IMR-90 (cell line): ENCODE results near the gene MAGI1. TPM values are rescaled to one million over a fixed set of nuclear protein-coding genes. Genes with fewer than 3 reads are reported as not detected.
A peak's percentile ranks its signal among the peaks of the same experiment; 100 is the strongest.

ENCODE experiments used
- ATAC-seq: fragments of 200-7000 bp; cut with Tn5 transposase; 2 replicates; pipeline ENCODE4 v1.9.1; 2020; ENCODE audit warnings: low read depth, mild to moderate bottlenecking, moderate library complexity
- BruUV-seq: library from RNA; stranded (reverse); fragments of 400-500 nt; replicated peaks from 2 replicates; lab custom pipeline; 2021; lab: Mats Ljungman, UMichigan
- CTCF ChIA-PET: fragments of 300-600 bp; formaldehyde crosslinking; extraction: SDS; loops from one replicate; lab custom pipeline; 2021; ENCODE audit warnings: antibody characterized with exemption; lab: Yijun Ruan, JAX
- POLR2A ChIA-PET: fragments of 300-600 bp; sonication (Branson Sonifier 250); formaldehyde crosslinking; loops from one replicate; lab custom pipeline; 2022; ENCODE audit warnings: antibody characterized with exemption; ENCODE audit not compliant: unreplicated experiment; lab: Charles Lee
- DNase-seq: peaks from one replicate; pipeline ENCODE4 v3.0.0; 2013
- H2AFZ ChIP-seq: replicated peaks from 2 replicates; pipeline ENCODE3; 2013; ENCODE audit warnings: low read length, mild to moderate bottlenecking; ENCODE audit not compliant: poor library complexity
- H2AK5ac ChIP-seq: 2 replicates; pipeline ENCODE4 v1.6.1; 2013; ENCODE audit warnings: low read depth, low read length, inconsistent platforms
- H2AK9ac ChIP-seq: replicated peaks from 2 replicates; pipeline ENCODE3; 2013; ENCODE audit warnings: mild to moderate bottlenecking, low read depth, low read length, moderate library complexity; ENCODE audit not compliant: poor library complexity
- H2BK120ac ChIP-seq: 2 replicates; pipeline ENCODE4 v1.6.1; 2013; ENCODE audit warnings: low read depth, low read length, inconsistent platforms
- H2BK15ac ChIP-seq: 3 replicates; pipeline ENCODE4 v1.6.1; 2013; ENCODE audit warnings: low read depth, low read length, inconsistent platforms
- H2BK20ac ChIP-seq: 2 replicates; pipeline ENCODE4 v1.6.1; 2013; ENCODE audit warnings: low read depth, mild to moderate bottlenecking, inconsistent platforms, low read length, moderate library complexity
- H2BK5ac ChIP-seq: 2 replicates; pipeline ENCODE4 v1.6.1; 2013; ENCODE audit warnings: mild to moderate bottlenecking, low read depth, low read length, inconsistent platforms; ENCODE audit not compliant: poor library complexity, severe bottlenecking
- H3K14ac ChIP-seq: replicated peaks from 2 replicates; pipeline ENCODE4 v1.6.1; 2013; ENCODE audit warnings: low read depth, low read length, inconsistent platforms
- H3K18ac ChIP-seq: 2 replicates; pipeline ENCODE4 v1.6.1; 2013; ENCODE audit warnings: low read depth, low read length, control low read depth
- H3K23ac ChIP-seq: 2 replicates; pipeline ENCODE4 v1.6.1; 2013; ENCODE audit warnings: low read depth, low read length, inconsistent platforms
- H3K27ac ChIP-seq: 2 replicates; pipeline ENCODE4 v1.5.1; 2013; ENCODE audit warnings: mild to moderate bottlenecking, control low read depth, low read length; ENCODE audit not compliant: insufficient read depth
- H3K27me3 ChIP-seq: 2 replicates; pipeline ENCODE4 v1.6.1; 2013; ENCODE audit warnings: low read length; ENCODE audit not compliant: control insufficient read depth, insufficient read depth
- H3K36me3 ChIP-seq: 2 replicates; pipeline ENCODE4 v1.6.1; 2013; ENCODE audit warnings: low read length, mixed read lengths; ENCODE audit not compliant: control insufficient read depth, insufficient read depth
- H3K4ac ChIP-seq: 2 replicates; pipeline ENCODE4 v1.6.1; 2013; ENCODE audit warnings: low read depth, low read length, inconsistent platforms
- H3K4me1 ChIP-seq: 2 replicates; pipeline ENCODE4 v1.6.1; 2013; ENCODE audit warnings: low read length, mixed read lengths; ENCODE audit not compliant: control insufficient read depth, insufficient read depth
- H3K4me2 ChIP-seq: 2 replicates; pipeline ENCODE4 v1.6.1; 2013; ENCODE audit warnings: low read depth, mild to moderate bottlenecking, control low read depth, low read length, moderate library complexity
- H3K4me3 ChIP-seq: 2 replicates; pipeline ENCODE4 v1.5.1; 2013; ENCODE audit warnings: low read depth, mild to moderate bottlenecking, control low read depth, low read length, moderate library complexity; ENCODE audit not compliant: insufficient read depth
- H3K56ac ChIP-seq: 2 replicates; pipeline ENCODE4 v1.6.1; 2013; ENCODE audit warnings: low read length, inconsistent platforms; ENCODE audit not compliant: insufficient read depth; ENCODE audit errors: extremely low read depth
- H3K79me1 ChIP-seq, 2 experiments: 2 replicates each; pipeline ENCODE4 v1.6.1; 2013; ENCODE audit warnings: low read length in 2 of 2, inconsistent platforms in 1 of 2, low read depth in 1 of 2
- H3K9ac ChIP-seq: 2 replicates; pipeline ENCODE4 v1.6.1; 2013; ENCODE audit warnings: low read depth, low read length, control low read depth
- H3K9me1 ChIP-seq: 2 replicates; pipeline ENCODE4 v1.6.1; 2013; ENCODE audit warnings: low read length, inconsistent platforms; ENCODE audit not compliant: insufficient read depth
- H3K9me3 ChIP-seq: 2 replicates; pipeline ENCODE4 v1.6.1; 2013; ENCODE audit warnings: low read length; ENCODE audit not compliant: control insufficient read depth, insufficient read depth
- H4K20me1 ChIP-seq: 2 replicates; pipeline ENCODE4 v1.6.1; 2013; ENCODE audit warnings: low read length, inconsistent platforms; ENCODE audit not compliant: insufficient read depth
- H4K5ac ChIP-seq: 2 replicates; pipeline ENCODE4 v1.6.1; 2013; ENCODE audit warnings: mild to moderate bottlenecking, low read depth, low read length, control low read depth
- H4K8ac ChIP-seq, 2 experiments: 2 replicates each; pipeline ENCODE4 v1.6.1; 2013; ENCODE audit warnings: low read depth in 2 of 2, low read length in 2 of 2, control low read depth in 1 of 2, inconsistent platforms in 1 of 2
- H4K91ac ChIP-seq: 2 replicates; pipeline ENCODE4 v1.6.1; 2013; ENCODE audit warnings: low read depth, low read length, inconsistent platforms; ENCODE audit not compliant: insufficient read depth
- BHLHE40 ChIP-seq: fragments of 150-350 bp; IDR thresholded peaks from 2 replicates; pipeline ENCODE4 v1.6.1; 2016; ENCODE audit warnings: mild to moderate bottlenecking, low read depth, low read length
- MAFK ChIP-seq: IDR thresholded peaks from 2 replicates; pipeline ENCODE4 v1.6.1; 2012; ENCODE audit warnings: low read depth, low read length, improper control_type of control experiment
- WGBS, 2 experiments: methylation state at CpG; one replicate each; pipeline versions ENCODE4 v1.1.5 to v1.1.7; 2013; ENCODE audit warnings: missing lambda C conversion rate in 2 of 2; ENCODE audit not compliant: insufficient read length in 1 of 2; ENCODE audit errors: extremely low coverage in 2 of 2; 5-methylcytosine and 5-hydroxymethylcytosine counted together
- dilution Hi-C: fragments of 300-500 bp; cut with HindIII; formaldehyde crosslinking; loops from one replicate; pipeline ENCODE4 v1.14.3; 2018; ENCODE audit warnings: low sequenced_read_pairs; ENCODE audit not compliant: unreplicated experiment
- in situ Hi-C: fragments of 300-500 bp; cut with MboI; formaldehyde crosslinking; loops from 3 replicates; pipeline ENCODE4 v1.14.3; 2019; ENCODE audit warnings: low sequenced_read_pairs, inconsistent platforms, mixed read lengths
- intact Hi-C: fragments of 100-400 bp; cut with micrococcal nuclease; formaldehyde crosslinking; loops from 2 replicates; pipeline ENCODE4 v1.10.0; 2022
- polyA plus RNA-seq, 3 experiments: library from polyadenylated mRNA; depleted of rRNA; stranded (reverse); fragments of >200 nt; gene quantifications; 2 replicates each; pipeline ENCODE4 v1.2.3, GENCODE V29; 2012; ENCODE audit warnings: low replicate concordance in 1 of 3
- total RNA-seq: library from RNA; depleted of rRNA; stranded (reverse); fragments of >200 nt; gene quantifications from 2 replicates; pipeline ENCODE4 v1.2.3, GENCODE V29; 2012
- TF ChIP-seq, protein P1 (sequence below): fragments of 150-350 bp; IDR thresholded peaks from 2 replicates; pipeline ENCODE4 v1.6.1; 2017; ENCODE audit warnings: mild to moderate bottlenecking, antibody characterized with exemption, low read length, low read depth
- TF ChIP-seq, protein P2 (sequence below): conservative IDR thresholded peaks from 2 replicates; pipeline ENCODE4 v1.5.1; 2012; ENCODE audit warnings: mild to moderate bottlenecking, low read depth, low read length, improper control_type of control experiment

The MAGI1 gene
- total and polyA plus RNA-seq, 2 of the 4 experiments (the other 2 are of a cell fraction): 14.5 to 24.2 TPM

DNA sequence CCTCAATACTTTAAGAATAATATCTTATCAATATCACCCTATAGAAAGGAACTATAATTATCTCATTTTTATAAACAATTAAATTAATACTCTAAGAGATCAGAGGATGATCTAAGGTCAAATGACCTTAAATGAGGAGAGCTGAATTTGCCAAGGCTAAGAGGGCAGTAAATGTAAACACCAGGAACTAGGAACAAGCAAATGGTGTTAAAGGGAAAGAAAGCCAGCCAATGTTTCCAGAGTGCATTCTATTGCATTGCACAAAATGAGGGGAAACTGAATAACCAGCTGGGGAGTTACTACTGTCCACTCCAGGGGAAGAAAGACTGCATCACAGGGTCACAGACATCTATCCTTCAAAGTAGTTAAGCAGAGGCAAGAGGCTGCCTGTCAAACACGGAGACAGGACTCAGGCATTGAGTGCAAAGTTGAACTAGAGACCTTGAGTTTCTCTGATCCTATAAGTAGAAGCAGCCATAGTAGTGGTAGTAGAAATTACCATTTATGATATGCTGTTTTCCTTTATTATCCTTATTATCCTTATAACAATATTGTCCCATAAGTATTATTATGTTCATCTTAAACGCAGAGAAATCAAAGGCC lies 466.4 kb downstream of the MAGI1 start:
- Histone ChIP-seq H3K4me3 (no peak overlapping the region), H3K23ac (peak overlapping the region; percentile 58; the same call in 1 of the 2 replicates), H2BK15ac (peak overlapping the region; percentile 45; the same call in 2 of the 3 replicates), H3K56ac (no peak overlapping the region), H3K4ac (peak overlapping the region; percentile 67; the same call in 1 of the 2 replicates), H3K14ac (peak overlapping the region; percentile 84), H3K9me3 (no peaks in the 10 kb centered on the region), H3K4me2 (0 out of 2 replicates have a peak overlapping the region, but pooled peaks have one; percentile 4), H3K18ac (peak overlapping the region; percentile 61; the same call in 1 of the 2 replicates), H3K9me1 (peaks cover 8% of the 10 kb centered on the region; the same call in 1 of the 2 replicates), H3K36me3 (no peaks in the 10 kb centered on the region), H3K27ac (no peak overlapping the region), H3K4me1 (peaks cover 14% of the 10 kb centered on the region), H2AK9ac (no peak overlapping the region), H2BK20ac (peak overlapping the region; percentile 65; the same call in 1 of the 2 replicates), H4K91ac (no peak overlapping the region), H2AK5ac (peak overlapping the region; percentile 86; the same call in 1 of the 2 replicates), H2BK120ac (peak overlapping the region; percentile 79), H4K20me1 (no peaks in the 10 kb centered on the region), H4K5ac (peak overlapping the region; percentile 81; the same call in 1 of the 2 replicates), H3K9ac (no peak overlapping the region), H2AFZ (no peak overlapping the region), H2BK5ac (peak overlapping the region; percentile 56), H4K8ac (peak overlapping the region in 1 of 2 experiments; percentile 64; a peak in 2 of 4 replicates), H3K27me3 (no peaks in the 10 kb centered on the region), H3K79me1 (peaks cover 17 to 48% of the 10 kb centered on the region in 2 experiments)
- dilution Hi-C loops: no loop called here
- ATAC-seq (no peak), DNase-seq (no peak)
- no TSS peak for BruUV-seq
- CTCF ChIA-PET: no interaction called here
- intact Hi-C loops: no loop called here
- no CpG with 5 or more reads among the region's 2 CpGs for WGBS, 2 experiments
- in situ Hi-C loops: no loop called here
- TF ChIP-seq MAFK (no peak), BHLHE40 (no peak)
- TF ChIP-seq, protein P1, sequence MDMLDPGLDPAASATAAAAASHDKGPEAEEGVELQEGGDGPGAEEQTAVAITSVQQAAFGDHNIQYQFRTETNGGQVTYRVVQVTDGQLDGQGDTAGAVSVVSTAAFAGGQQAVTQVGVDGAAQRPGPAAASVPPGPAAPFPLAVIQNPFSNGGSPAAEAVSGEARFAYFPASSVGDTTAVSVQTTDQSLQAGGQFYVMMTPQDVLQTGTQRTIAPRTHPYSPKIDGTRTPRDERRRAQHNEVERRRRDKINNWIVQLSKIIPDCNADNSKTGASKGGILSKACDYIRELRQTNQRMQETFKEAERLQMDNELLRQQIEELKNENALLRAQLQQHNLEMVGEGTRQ: no peak
- TF ChIP-seq, protein P2, sequence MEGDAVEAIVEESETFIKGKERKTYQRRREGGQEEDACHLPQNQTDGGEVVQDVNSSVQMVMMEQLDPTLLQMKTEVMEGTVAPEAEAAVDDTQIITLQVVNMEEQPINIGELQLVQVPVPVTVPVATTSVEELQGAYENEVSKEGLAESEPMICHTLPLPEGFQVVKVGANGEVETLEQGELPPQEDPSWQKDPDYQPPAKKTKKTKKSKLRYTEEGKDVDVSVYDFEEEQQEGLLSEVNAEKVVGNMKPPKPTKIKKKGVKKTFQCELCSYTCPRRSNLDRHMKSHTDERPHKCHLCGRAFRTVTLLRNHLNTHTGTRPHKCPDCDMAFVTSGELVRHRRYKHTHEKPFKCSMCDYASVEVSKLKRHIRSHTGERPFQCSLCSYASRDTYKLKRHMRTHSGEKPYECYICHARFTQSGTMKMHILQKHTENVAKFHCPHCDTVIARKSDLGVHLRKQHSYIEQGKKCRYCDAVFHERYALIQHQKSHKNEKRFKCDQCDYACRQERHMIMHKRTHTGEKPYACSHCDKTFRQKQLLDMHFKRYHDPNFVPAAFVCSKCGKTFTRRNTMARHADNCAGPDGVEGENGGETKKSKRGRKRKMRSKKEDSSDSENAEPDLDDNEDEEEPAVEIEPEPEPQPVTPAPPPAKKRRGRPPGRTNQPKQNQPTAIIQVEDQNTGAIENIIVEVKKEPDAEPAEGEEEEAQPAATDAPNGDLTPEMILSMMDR: no peak
- POLR2A ChIA-PET: no interaction called here
